GM12801 (cell line): Measurements from ENCODE around the gene CASQ1.

Source experiments
- TF ChIP-seq, protein P1 (sequence below): IDR thresholded peaks from one replicate; pipeline ENCODE4 v1.5.1; 2011; ENCODE audit warnings: control low read depth; ENCODE audit not compliant: insufficient read length; ENCODE audit errors: extremely low read depth

CASQ1 gene

DNA sequence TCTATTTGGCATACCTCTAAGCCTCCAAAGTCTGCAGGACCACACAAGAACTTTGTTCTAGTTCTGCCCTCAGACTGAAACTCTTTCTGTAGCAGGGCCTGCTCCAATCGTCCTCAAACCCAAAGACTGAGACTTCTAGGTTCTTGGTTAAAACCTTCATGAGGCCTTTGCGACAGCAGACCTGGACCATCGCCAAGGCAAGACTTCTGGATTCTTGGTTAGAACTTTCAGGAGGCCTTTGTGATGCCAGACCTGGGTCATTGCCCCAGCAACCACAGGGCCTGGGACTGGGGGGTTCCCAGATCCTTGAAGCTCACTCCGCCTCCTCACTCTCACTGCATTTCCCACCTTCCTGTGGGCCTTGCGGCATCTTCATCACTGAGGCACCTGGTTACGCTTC lies 39.1 kb upstream of the CASQ1 start, which contains the start of gene ATP1A4:
TSS of gene ATP1A4 (plus strand) at position 301 of the 400 bp plus-strand sequence. CDS start 438 bp downstream, outside the sequence.
- TF ChIP-seq, protein P1, sequence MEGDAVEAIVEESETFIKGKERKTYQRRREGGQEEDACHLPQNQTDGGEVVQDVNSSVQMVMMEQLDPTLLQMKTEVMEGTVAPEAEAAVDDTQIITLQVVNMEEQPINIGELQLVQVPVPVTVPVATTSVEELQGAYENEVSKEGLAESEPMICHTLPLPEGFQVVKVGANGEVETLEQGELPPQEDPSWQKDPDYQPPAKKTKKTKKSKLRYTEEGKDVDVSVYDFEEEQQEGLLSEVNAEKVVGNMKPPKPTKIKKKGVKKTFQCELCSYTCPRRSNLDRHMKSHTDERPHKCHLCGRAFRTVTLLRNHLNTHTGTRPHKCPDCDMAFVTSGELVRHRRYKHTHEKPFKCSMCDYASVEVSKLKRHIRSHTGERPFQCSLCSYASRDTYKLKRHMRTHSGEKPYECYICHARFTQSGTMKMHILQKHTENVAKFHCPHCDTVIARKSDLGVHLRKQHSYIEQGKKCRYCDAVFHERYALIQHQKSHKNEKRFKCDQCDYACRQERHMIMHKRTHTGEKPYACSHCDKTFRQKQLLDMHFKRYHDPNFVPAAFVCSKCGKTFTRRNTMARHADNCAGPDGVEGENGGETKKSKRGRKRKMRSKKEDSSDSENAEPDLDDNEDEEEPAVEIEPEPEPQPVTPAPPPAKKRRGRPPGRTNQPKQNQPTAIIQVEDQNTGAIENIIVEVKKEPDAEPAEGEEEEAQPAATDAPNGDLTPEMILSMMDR = no peak

DNA sequence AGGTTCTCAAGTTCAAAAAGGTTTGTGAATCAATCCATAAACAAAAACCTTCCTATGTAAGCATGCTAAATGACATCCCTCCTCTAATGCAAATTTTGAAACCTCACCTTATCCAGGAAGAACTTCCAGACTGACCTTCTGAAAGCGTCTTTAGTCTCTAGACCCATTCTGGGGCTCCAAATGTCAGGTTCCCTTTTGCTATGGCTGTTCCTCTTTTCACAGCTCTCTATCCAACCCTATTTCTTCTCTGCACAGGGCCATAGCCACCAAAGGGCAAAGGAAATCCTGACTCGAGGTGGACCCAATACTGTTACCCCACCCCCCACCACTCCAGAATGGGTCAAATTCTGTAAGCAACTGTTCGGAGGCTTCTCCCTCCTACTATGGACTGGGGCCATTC lies 35.6 kb upstream of the CASQ1 start:
- TF ChIP-seq, protein P1 = no peak

DNA sequence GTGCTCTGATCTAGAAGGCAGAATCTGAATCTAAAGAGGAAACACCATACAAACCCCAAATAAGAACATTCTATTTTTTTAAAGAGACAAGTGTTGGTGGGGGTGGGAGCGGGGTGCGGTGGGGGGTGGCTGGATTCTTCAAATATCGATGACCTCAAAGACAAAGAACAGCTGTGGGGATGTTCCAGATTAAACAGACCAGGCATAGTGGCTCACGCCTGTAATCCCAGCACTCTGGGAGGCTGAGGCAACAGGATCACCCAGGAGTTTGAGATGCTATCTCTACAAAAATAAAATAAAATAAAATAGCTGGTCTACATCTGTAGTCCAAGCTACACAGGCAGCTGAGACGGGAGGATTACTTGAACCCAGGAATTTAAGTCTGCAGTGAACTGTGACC lies 34.0 kb upstream of the CASQ1 start:
- TF ChIP-seq, protein P1 = no peak

DNA sequence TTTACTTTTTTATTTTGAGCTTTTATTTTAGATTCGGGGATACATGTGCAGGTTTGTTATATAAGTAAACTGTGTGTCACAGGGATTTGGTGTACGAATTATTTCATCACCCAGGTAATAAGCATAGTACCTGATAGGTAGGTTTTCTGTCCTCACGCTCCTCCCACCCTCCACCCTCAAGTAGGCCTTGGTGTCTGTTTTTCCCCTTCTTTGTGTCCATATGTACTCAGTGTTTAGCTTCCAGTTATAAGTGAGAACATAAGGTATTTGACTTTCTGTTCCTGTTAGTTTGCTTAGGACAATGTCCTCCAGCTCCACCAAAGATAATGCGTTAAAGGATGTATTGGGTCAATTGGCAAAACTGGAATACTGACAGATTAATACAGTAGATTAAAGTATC lies 33.2 kb upstream of the CASQ1 start:
- TF ChIP-seq, protein P1 = no peak

DNA sequence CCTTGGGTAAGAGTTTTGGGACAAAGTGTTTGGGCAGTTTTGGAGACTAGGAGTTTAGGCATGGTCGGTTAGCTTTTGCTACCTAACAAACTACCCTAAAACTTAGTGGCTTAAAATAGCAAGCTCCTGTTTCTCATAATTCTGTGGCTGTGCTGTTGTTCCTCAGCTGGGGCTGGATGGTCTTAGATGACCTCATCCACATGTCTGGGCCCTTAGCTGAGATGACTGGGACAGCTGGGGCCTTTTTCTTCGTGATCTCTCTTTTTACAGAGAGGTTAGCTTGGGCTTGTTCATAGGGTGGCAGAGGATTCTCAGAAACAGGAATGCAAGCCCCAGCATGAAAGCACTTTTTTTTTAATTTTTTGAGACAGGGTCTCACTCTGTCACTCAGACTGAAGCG lies 32.3 kb upstream of the CASQ1 start:
- TF ChIP-seq, protein P1 = no peak

DNA sequence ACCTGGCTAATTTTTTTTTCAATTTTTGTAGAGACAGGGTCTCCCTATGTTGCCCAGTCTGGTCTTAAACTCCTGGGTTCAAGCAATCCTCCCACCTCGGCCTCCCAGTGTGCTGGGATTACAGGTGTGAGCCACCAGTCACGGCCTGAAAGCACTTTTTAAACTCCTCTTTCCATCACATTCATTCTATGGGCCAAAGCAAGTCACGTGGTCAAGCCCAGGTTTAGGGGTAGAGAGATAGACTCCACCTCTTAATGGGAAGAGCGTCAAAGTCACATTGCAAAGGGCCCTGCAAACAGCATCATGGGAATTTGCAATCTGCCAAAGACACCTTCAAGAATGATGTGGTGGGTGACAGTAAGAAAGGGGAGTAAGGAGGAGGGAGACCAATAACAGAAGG lies 31.8 kb upstream of the CASQ1 start:
- TF ChIP-seq, protein P1 = no peak

DNA sequence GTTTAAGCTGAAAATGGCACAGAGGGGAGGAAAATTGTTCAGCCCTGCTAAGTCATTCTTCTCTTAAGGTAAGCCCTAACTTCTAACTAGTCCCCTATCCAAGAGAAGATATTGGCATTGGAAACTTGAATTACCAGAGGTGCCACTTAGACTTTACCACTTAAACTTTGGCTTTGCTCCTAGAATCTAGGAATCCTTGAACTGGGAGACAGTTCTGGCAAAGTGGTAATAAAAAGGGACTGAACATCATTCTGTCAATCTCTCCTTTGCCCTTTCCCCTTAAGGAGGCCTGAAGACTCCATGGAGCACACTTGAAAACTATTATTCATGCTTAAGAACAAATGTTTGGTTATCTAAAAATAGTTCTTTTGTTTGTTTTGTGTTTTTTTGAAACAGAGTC lies 30.5 kb upstream of the CASQ1 start:
- TF ChIP-seq, protein P1 = no peak
